ENCODE data around the gene PSG4. TPM values are rescaled to one million over a fixed set of nuclear protein-coding genes. Genes with fewer than 3 reads are reported as not detected.
"Not testable (repeated sequence)": the region's sequence is repeated elsewhere in the genome, so short reads cannot be mapped to it uniquely, and the experiment has no call there.

The PSG4 gene
- total RNA-seq, 2 experiments from 2014 or later, result not detected

DNA sequence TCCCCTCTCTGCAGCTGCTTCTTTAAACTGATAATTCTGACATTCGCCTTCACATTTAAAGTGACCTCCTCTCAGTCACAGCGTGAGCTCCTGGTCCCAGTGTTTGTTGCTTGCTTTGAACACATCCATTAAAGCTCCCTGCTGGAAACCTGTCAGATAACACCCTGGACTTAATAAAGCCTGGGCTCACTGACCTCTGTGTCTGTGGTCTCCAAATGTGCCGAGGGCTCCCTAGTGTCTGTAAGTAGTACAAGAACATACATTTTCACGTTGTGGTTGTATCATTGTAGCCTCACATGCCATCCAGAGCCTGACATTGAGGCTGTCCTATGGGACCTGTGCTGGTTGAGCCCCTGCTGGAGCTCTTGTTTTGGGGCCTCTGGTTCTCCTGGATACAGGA lies 2.6 kb upstream of the PSG4 start:
- CTCF ChIA-PET, result interaction anchor here (1.8 kb wide), 1 partner anchor 17 kb away, joined by 4 read pairs; no protein-coding TSS in a partner anchor
- H3K27ac Mint-ChIP-seq, result no peak overlapping the region
- no peaks in the 10 kb centered on the region for H3K4me1 Mint-ChIP-seq (ENCODE audit: low read depth)
- H3K36me3 Mint-ChIP-seq (ENCODE audit: low read depth), result no peaks in the 10 kb centered on the region
- no peak for ATAC-seq
- H3K4me3 Mint-ChIP-seq, result no peak overlapping the region
- TF ChIP-seq CTCF (IDR thresholded peaks at IDR 0.05), result no peak
- POLR2A ChIA-PET, result no interaction called here
- DNase-seq, result no peak
- no peaks in the 10 kb centered on the region for H3K9me3 Mint-ChIP-seq
- peaks cover 10% of the 10 kb centered on the region for H3K27me3 Mint-ChIP-seq
- intact Hi-C loops (cut with micrococcal nuclease), result no loop called here

GRCh38 chr19:43207174-43207573 lies 1.7 kb upstream of the PSG4 start:
- ATAC-seq; H3K4me1 Mint-ChIP-seq (ENCODE audit: low read depth); intact Hi-C loops (cut with micrococcal nuclease); H3K9me3 Mint-ChIP-seq; H3K36me3 Mint-ChIP-seq (ENCODE audit: low read depth); H3K27ac Mint-ChIP-seq; H3K4me3 Mint-ChIP-seq; POLR2A ChIA-PET: not testable (repeated sequence)
- CTCF ChIA-PET, result interaction anchor here (1.8 kb wide), 1 partner anchor 16 kb away, joined by 4 read pairs; no protein-coding TSS in a partner anchor
- peak; percentile 57 for TF ChIP-seq CTCF (IDR thresholded peaks at IDR 0.05)
- H3K27me3 Mint-ChIP-seq, result peaks cover 10% of the 10 kb centered on the region
- peak; percentile 25 for DNase-seq

DNA sequence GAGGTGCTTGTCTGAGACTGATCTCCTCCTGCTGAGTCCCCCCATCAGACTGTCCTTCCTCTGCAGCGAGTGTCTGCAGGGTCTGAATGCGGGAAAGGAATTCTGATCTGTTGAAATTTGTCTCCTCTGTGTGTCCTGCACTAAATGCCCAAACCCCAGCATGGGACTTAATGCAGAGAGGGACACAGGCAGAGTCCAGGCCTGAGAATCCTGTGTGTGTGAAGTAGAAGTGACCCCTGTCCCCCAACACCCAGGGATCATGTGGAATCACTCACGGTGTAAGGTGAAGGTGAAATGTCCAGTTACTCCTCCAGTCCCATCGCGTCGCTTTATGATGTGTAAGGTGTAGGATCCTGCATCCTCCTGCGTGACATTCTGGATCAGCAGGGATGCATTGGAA lies 1.8 kb downstream of the PSG4 start:
- H3K4me3 Mint-ChIP-seq; H3K27ac Mint-ChIP-seq; POLR2A ChIA-PET; CTCF ChIA-PET; H3K9me3 Mint-ChIP-seq; H3K4me1 Mint-ChIP-seq (ENCODE audit: low read depth); H3K27me3 Mint-ChIP-seq; H3K36me3 Mint-ChIP-seq (ENCODE audit: low read depth); intact Hi-C loops (cut with micrococcal nuclease); DNase-seq; ATAC-seq: not testable (repeated sequence)

GRCh38 chr19:43201891-43202290 lies 3.5 kb downstream of the PSG4 start:
- H3K9me3 Mint-ChIP-seq; intact Hi-C loops (cut with micrococcal nuclease); H3K4me3 Mint-ChIP-seq; H3K27ac Mint-ChIP-seq; DNase-seq; CTCF ChIA-PET; H3K4me1 Mint-ChIP-seq (ENCODE audit: low read depth); H3K36me3 Mint-ChIP-seq (ENCODE audit: low read depth); H3K27me3 Mint-ChIP-seq; ATAC-seq: not testable (repeated sequence)
- POLR2A ChIA-PET, result interaction anchor here (0.7 kb wide), 1 partner anchor 23 kb away, joined by 3 read pairs; no protein-coding TSS in a partner anchor

- intact Hi-C loops (cut with micrococcal nuclease); ATAC-seq; H3K9me3 Mint-ChIP-seq; H3K36me3 Mint-ChIP-seq (ENCODE audit: low read depth); CTCF ChIA-PET; H3K4me1 Mint-ChIP-seq (ENCODE audit: low read depth); H3K4me3 Mint-ChIP-seq; H3K27me3 Mint-ChIP-seq; DNase-seq; H3K27ac Mint-ChIP-seq: not testable (repeated sequence)
- POLR2A ChIA-PET, result interaction anchor here (0.7 kb wide), 1 partner anchor 24 kb away, joined by 3 read pairs; no protein-coding TSS in a partner anchor
Observed at GRCh38 chr19:43201337-43201801, 4.1 kb downstream of the PSG4 start.

- H3K27ac Mint-ChIP-seq; ATAC-seq; CTCF ChIA-PET; H3K9me3 Mint-ChIP-seq; H3K36me3 Mint-ChIP-seq (ENCODE audit: low read depth); H3K4me1 Mint-ChIP-seq (ENCODE audit: low read depth); intact Hi-C loops (cut with micrococcal nuclease); H3K27me3 Mint-ChIP-seq; POLR2A ChIA-PET; H3K4me3 Mint-ChIP-seq: not testable (repeated sequence)
- peak; percentile 29 for DNase-seq
Observed at GRCh38 chr19:43198686-43199419, 6.6 kb downstream of the PSG4 start.

- H3K4me1 Mint-ChIP-seq (ENCODE audit: low read depth); intact Hi-C loops (cut with micrococcal nuclease); H3K4me3 Mint-ChIP-seq; H3K9me3 Mint-ChIP-seq; ATAC-seq; CTCF ChIA-PET; H3K27ac Mint-ChIP-seq; POLR2A ChIA-PET; H3K36me3 Mint-ChIP-seq (ENCODE audit: low read depth); H3K27me3 Mint-ChIP-seq; DNase-seq: not testable (repeated sequence)
Observed at GRCh38 chr19:43197666-43198397, 7.6 kb downstream of the PSG4 start.

- DNase-seq; H3K4me1 Mint-ChIP-seq (ENCODE audit: low read depth); intact Hi-C loops (cut with micrococcal nuclease); H3K36me3 Mint-ChIP-seq (ENCODE audit: low read depth); H3K27ac Mint-ChIP-seq; H3K4me3 Mint-ChIP-seq; POLR2A ChIA-PET; H3K9me3 Mint-ChIP-seq; ATAC-seq; CTCF ChIA-PET: not testable (repeated sequence)
- peaks cover 16% of the 10 kb centered on the region for H3K27me3 Mint-ChIP-seq
Observed at GRCh38 chr19:43194397-43194796, 11.0 kb downstream of the PSG4 start.

- H3K4me1 Mint-ChIP-seq (ENCODE audit: low read depth); CTCF ChIA-PET; intact Hi-C loops (cut with micrococcal nuclease); H3K36me3 Mint-ChIP-seq (ENCODE audit: low read depth); POLR2A ChIA-PET; H3K9me3 Mint-ChIP-seq; ATAC-seq; H3K4me3 Mint-ChIP-seq; DNase-seq; H3K27ac Mint-ChIP-seq: not testable (repeated sequence)
- peaks cover 16% of the 10 kb centered on the region for H3K27me3 Mint-ChIP-seq
Observed at GRCh38 chr19:43192381-43193155, 12.9 kb downstream of the PSG4 start.
